K562 (cell line): ENCODE measurements around the gene PRRT1. TPM values are rescaled to one million over a fixed set of nuclear protein-coding genes. Genes with fewer than 3 reads are reported as not detected.

Experiments
- BMI1 ChIP-seq: fragments of 150-350 bp; IDR thresholded peaks from 2 replicates; pipeline ENCODE4 v1.6.1; 2014; ENCODE audit warnings: low read length
- CBFA2T2 ChIP-seq: fragments of 450-650 bp; conservative IDR thresholded peaks from 2 replicates; pipeline ENCODE4 v1.6.1; 2017; ENCODE audit warnings: mild to moderate bottlenecking
- CBX8 ChIP-seq: fragments of 200-600 bp; sonication (generic); IDR thresholded peaks from 2 replicates; pipeline ENCODE4 v1.6.1; 2012; ENCODE audit warnings: borderline replicate concordance, mixed run types, low read depth, mild to moderate bottlenecking, moderate library complexity, mixed read lengths, low read length, control low read depth, inconsistent platforms; ENCODE audit not compliant: poor library complexity, severe bottlenecking; ENCODE audit errors: extremely low read depth
- COPS2 ChIP-seq: fragments of 450-650 bp; conservative IDR thresholded peaks from 2 replicates; pipeline ENCODE4 v1.6.1; 2016; ENCODE audit warnings: mild to moderate bottlenecking, moderate library complexity
- DIDO1 ChIP-seq: fragments of 450-650 bp; IDR thresholded peaks from 2 replicates; pipeline ENCODE4 v1.6.1; 2016; ENCODE audit warnings: low read depth, missing biosample characterization, missing genetic modification characterization
- ETV1 ChIP-seq: fragments of 450-650 bp; conservative IDR thresholded peaks from 2 replicates; pipeline ENCODE4 v1.6.1; 2016; ENCODE audit warnings: missing genetic modification characterization, control low read depth, low read depth, missing compliant biosample characterization
- GTF3C2 ChIP-seq: IDR thresholded peaks from 3 replicates; pipeline ENCODE4 v1.6.1; 2011; ENCODE audit warnings: borderline replicate concordance, mild to moderate bottlenecking, moderate library complexity; ENCODE audit not compliant: insufficient read length; ENCODE audit errors: extremely low read depth
- IFI16 ChIP-seq: fragments of 250-450 bp; sonication (Bioruptor Pico); IDR thresholded peaks from 2 replicates; pipeline ENCODE4 v2.1.2; 2022; ENCODE audit warnings: mild to moderate bottlenecking, inconsistent platforms
- KAT7 ChIP-seq: sonication (generic); formaldehyde crosslinking; IDR thresholded peaks from 2 replicates; pipeline ENCODE4 v1.8.0; 2022; ENCODE audit warnings: missing genetic modification reagents, mild to moderate bottlenecking, borderline replicate concordance
- MAFK ChIP-seq: IDR thresholded peaks from 2 replicates; pipeline ENCODE4 v1.6.1; 2011; ENCODE audit warnings: low read length, improper control_type of control experiment
- MEIS2 ChIP-seq: fragments of 450-650 bp; IDR thresholded peaks from 2 replicates; pipeline ENCODE4 v1.6.1; 2014; ENCODE audit warnings: mild to moderate bottlenecking; ENCODE audit not compliant: partially characterized antibody
- PHF21A ChIP-seq: fragments of 450-650 bp; IDR thresholded peaks from 2 replicates; pipeline ENCODE4 v1.6.1; 2017; ENCODE audit warnings: low read depth, borderline replicate concordance
- PRMT5 ChIP-seq: sonication (generic); formaldehyde crosslinking; IDR thresholded peaks from 2 replicates; pipeline ENCODE4 v1.5.0; 2020; ENCODE audit warnings: missing genetic modification reagents
- PTBP1 ChIP-seq: fragments of 200-400 bp; formaldehyde crosslinking; IDR thresholded peaks from 2 replicates; pipeline ENCODE4 v1.6.1; 2017; ENCODE audit warnings: low read depth, low read length
- PTRF ChIP-seq: fragments of 450-650 bp; IDR thresholded peaks from 2 replicates; pipeline ENCODE4 v1.6.1; 2016; ENCODE audit warnings: mild to moderate bottlenecking, missing genetic modification characterization, missing compliant biosample characterization
- SIRT6 ChIP-seq: IDR thresholded peaks from one replicate; pipeline ENCODE4 v1.6.1; 2012; ENCODE audit warnings: low read depth, mild to moderate bottlenecking, control low read depth, inconsistent platforms, low read length, moderate library complexity
- SMAD2 ChIP-seq: fragments of 150-350 bp; IDR thresholded peaks from 2 replicates; pipeline ENCODE4 v1.6.1; 2014; ENCODE audit warnings: low read depth, mild to moderate bottlenecking, low read length
- SMC3 ChIP-seq: conservative IDR thresholded peaks from 2 replicates; pipeline ENCODE4 v1.6.1; 2011; ENCODE audit warnings: low read depth, low read length, improper control_type of control experiment; ENCODE audit not compliant: insufficient read depth
- ZNF12 ChIP-seq: sonication (generic); formaldehyde crosslinking; IDR thresholded peaks from 2 replicates; pipeline ENCODE4 v1.4.0; 2020; ENCODE audit warnings: mild to moderate bottlenecking, missing genetic modification reagents
- ZSCAN32 ChIP-seq: fragments of 450-650 bp; formaldehyde crosslinking; IDR thresholded peaks from 2 replicates; pipeline ENCODE4 v1.4.0; 2020; ENCODE audit warnings: mild to moderate bottlenecking, moderate library complexity
- polyA plus RNA-seq, 8 experiments: library from polyadenylated mRNA; depleted of rRNA in 4 of 8; stranded (reverse) in 5 of 8; unstranded in 3 of 8; fragments of >200 nt; fragmentation: Nextera tagmentation in 2 of 8; fragmentation: Illumina TruSeq in 1 of 8; extraction: Ambion mirVana in 2 of 8; extraction: Trizol in 1 of 8; gene quantifications; 2 replicates each; pipeline versions ENCODE4 v1.2.1 to v1.2.3, GENCODE V29; 2011 to 2014; ENCODE audit warnings: inconsistent platforms in 1 of 8, missing spikeins in 1 of 8
- total RNA-seq, 7 experiments: library from RNA; depleted of rRNA in 6 of 7; stranded (reverse); fragments of >200 nt in 6 of 7; fragmentation: Illumina TruSeq in 2 of 7; extraction: Trizol in 2 of 7; gene quantifications; 2 replicates each; pipeline versions ENCODE4 v1.2.1 to v1.2.3, GENCODE V29; 2011 to 2021; ENCODE audit warnings: low replicate concordance in 1 of 7
- TF ChIP-seq, protein P1 (sequence below): fragments of 450-650 bp; formaldehyde crosslinking; conservative IDR thresholded peaks from 2 replicates; pipeline ENCODE4 v1.4.0; 2022; ENCODE audit warnings: mild to moderate bottlenecking, missing genetic modification characterization
- TF ChIP-seq, protein P2 (sequence below): sonication (generic); formaldehyde crosslinking; IDR thresholded peaks from 2 replicates; pipeline ENCODE4 v1.8.1; 2023; ENCODE audit warnings: mild to moderate bottlenecking, missing genetic modification reagents

PRRT1 gene
- total and polyA plus RNA-seq, 9 of the 15 experiments (the other 6 are each of a cell fraction or from before 2014, with no cell fraction given): 0.14 to 3.5 (median 0.41) TPM

GRCh38 chr6:32177788-32178546 is 26.2 kb upstream of the PRRT1 start, which contains the start of gene RNF5 (continued):
- TF ChIP-seq DIDO1 (tag): 0 out of 2 replicates have a peak, but pooled peaks have one; percentile 10
- no peak for TF ChIP-seq COPS2
- TF ChIP-seq IFI16: no peak
- no peak for TF ChIP-seq CBX8
- no peak for TF ChIP-seq SIRT6
- TF ChIP-seq PTBP1: no peak
- TF ChIP-seq MAFK: peak; percentile 97
- TF ChIP-seq PHF21A: no peak
- TF ChIP-seq ZNF12 (CRISPR knock-in tag): no peak
- no peak for TF ChIP-seq ZSCAN32
- TF ChIP-seq GTF3C2: no peak
- TF ChIP-seq, protein P1, sequence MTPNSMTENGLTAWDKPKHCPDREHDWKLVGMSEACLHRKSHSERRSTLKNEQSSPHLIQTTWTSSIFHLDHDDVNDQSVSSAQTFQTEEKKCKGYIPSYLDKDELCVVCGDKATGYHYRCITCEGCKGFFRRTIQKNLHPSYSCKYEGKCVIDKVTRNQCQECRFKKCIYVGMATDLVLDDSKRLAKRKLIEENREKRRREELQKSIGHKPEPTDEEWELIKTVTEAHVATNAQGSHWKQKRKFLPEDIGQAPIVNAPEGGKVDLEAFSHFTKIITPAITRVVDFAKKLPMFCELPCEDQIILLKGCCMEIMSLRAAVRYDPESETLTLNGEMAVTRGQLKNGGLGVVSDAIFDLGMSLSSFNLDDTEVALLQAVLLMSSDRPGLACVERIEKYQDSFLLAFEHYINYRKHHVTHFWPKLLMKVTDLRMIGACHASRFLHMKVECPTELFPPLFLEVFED (CRISPR knock-in tag): no peak
- TF ChIP-seq ETV1 (tag): no peak
- TF ChIP-seq BMI1: peak; percentile 90
- TF ChIP-seq SMAD2: no peak
- TF ChIP-seq PTRF (tag): no peak
- no peak for TF ChIP-seq KAT7
- TF ChIP-seq CBFA2T2: no peak
- TF ChIP-seq SMC3: no peak
- no peak for TF ChIP-seq PRMT5 (CRISPR knock-in tag)
- TF ChIP-seq, protein P2, sequence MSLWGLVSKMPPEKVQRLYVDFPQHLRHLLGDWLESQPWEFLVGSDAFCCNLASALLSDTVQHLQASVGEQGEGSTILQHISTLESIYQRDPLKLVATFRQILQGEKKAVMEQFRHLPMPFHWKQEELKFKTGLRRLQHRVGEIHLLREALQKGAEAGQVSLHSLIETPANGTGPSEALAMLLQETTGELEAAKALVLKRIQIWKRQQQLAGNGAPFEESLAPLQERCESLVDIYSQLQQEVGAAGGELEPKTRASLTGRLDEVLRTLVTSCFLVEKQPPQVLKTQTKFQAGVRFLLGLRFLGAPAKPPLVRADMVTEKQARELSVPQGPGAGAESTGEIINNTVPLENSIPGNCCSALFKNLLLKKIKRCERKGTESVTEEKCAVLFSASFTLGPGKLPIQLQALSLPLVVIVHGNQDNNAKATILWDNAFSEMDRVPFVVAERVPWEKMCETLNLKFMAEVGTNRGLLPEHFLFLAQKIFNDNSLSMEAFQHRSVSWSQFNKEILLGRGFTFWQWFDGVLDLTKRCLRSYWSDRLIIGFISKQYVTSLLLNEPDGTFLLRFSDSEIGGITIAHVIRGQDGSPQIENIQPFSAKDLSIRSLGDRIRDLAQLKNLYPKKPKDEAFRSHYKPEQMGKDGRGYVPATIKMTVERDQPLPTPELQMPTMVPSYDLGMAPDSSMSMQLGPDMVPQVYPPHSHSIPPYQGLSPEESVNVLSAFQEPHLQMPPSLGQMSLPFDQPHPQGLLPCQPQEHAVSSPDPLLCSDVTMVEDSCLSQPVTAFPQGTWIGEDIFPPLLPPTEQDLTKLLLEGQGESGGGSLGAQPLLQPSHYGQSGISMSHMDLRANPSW (CRISPR knock-in tag): no peak; the same call in 1 of the 2 replicates
- TF ChIP-seq MEIS2: peak; percentile 73
